Measurements from ENCODE around the gene FNDC11. TPM values are rescaled to one million over a fixed set of nuclear protein-coding genes. Genes with fewer than 3 reads are reported as not detected.

FNDC11 gene
- total RNA-seq, 2 experiments from 2014 or later, result 1.7 to 1.8 TPM

- H3K36me3 ChIP-seq (ENCODE audit: insufficient read depth, low read length), result peaks cover 48% of the 10 kb centered on the region
- no peak for DNase-seq
- peaks cover 10% of the 10 kb centered on the region for H3K4me1 Mint-ChIP-seq (ENCODE audit: low read depth)
- ChIA-PET CTCF (no interaction called here), POLR2A (interaction anchor here (1.1 kb wide), 1 partner anchor 42 kb away, joined by 3 read pairs; no protein-coding TSS in a partner anchor)
- no peaks in the 10 kb centered on the region for H3K27me3 Mint-ChIP-seq
- no peaks in the 10 kb centered on the region for H3K9me3 Mint-ChIP-seq
- peaks cover 0 to 3% of the 10 kb centered on the region in 2 experiments for H3K9me3 ChIP-seq (ENCODE audit: control insufficient read depth in 1 of 2, insufficient read depth in 1 of 2, low read length in 2 of 2)
- H3K36me3 Mint-ChIP-seq (ENCODE audit: low read depth), result peaks cover 11% of the 10 kb centered on the region
- no peak overlapping the region for H3K27ac ChIP-seq (ENCODE audit: low read depth in 1 of 2, low read length in 2 of 2)
- no peak overlapping the region for H3K4me3 ChIP-seq (ENCODE audit: low read length)
- no peak for TF ChIP-seq CTCF (IDR thresholded peaks at IDR 0.05)
- no peak overlapping the region for H3K27ac Mint-ChIP-seq
- H3K27me3 ChIP-seq (ENCODE audit: control insufficient read depth in 1 of 2, insufficient read depth in 2 of 2, low read length in 2 of 2), result no peaks in the 10 kb centered on the region
- ATAC-seq (ENCODE audit: poor library complexity), result no peak
- no peak overlapping the region for H3K4me3 Mint-ChIP-seq
- peaks cover 17% of the 10 kb centered on the region for H3K4me1 ChIP-seq (ENCODE audit: insufficient read depth, low read length)
- intact Hi-C loops (cut with DNase I, micrococcal nuclease), result no loop called here
These were observed 9.4 kb downstream of the FNDC11 start for GRCh38 chr20:63563225-63563935.

GRCh38 chr20:63564036-63564810, 10.3 kb downstream of the FNDC11 start:
- POLR2A ChIA-PET, result interaction anchor here (1.1 to 1.4 kb wide), 2 partner anchors 12 to 43 kb away, joined by 3 read pairs; no protein-coding TSS in a partner anchor
- CTCF ChIA-PET, result no interaction called here

More at GRCh38 chr20:63564036-63564810, 10.3 kb downstream of the FNDC11 start:
- DNase-seq (no peak), ATAC-seq (ENCODE audit: poor library complexity) (no peak)
- no peak overlapping the region for H3K27ac Mint-ChIP-seq
- no peaks in the 10 kb centered on the region for H3K27me3 Mint-ChIP-seq
- peaks cover 5% of the 10 kb centered on the region for H3K36me3 Mint-ChIP-seq (ENCODE audit: low read depth)
- H3K4me1 Mint-ChIP-seq (ENCODE audit: low read depth), result peaks cover 15% of the 10 kb centered on the region
- Histone ChIP-seq H3K27ac (ENCODE audit: low read depth in 1 of 2, low read length in 2 of 2) (no peak overlapping the region), H3K27me3 (ENCODE audit: control insufficient read depth in 1 of 2, insufficient read depth in 2 of 2, low read length in 2 of 2) (no peaks in the 10 kb centered on the region), H3K4me3 (ENCODE audit: low read length) (no peak overlapping the region), H3K36me3 (ENCODE audit: insufficient read depth, low read length) (peaks cover 48% of the 10 kb centered on the region), H3K4me1 (ENCODE audit: insufficient read depth, low read length) (peaks cover 25% of the 10 kb centered on the region), H3K9me3 (ENCODE audit: control insufficient read depth in 1 of 2, insufficient read depth in 1 of 2, low read length in 2 of 2) (peaks cover 0 to 3% of the 10 kb centered on the region in 2 experiments)
- H3K9me3 Mint-ChIP-seq, result no peaks in the 10 kb centered on the region
- no peak for TF ChIP-seq CTCF (IDR thresholded peaks at IDR 0.05)
- no peak overlapping the region for H3K4me3 Mint-ChIP-seq
- intact Hi-C loops (cut with DNase I, micrococcal nuclease), result no loop called here
